HG02840 (cell line): Measurements from ENCODE around the gene PRR5.

Experiments
- ATAC-seq: cut with Tn5 transposase; IDR thresholded peaks from one replicate; pipeline ENCODE4 v1.9.1; 2021; ENCODE audit warnings: mild to moderate bottlenecking, moderate library complexity, moderate number of reproducible peaks; ENCODE audit not compliant: unreplicated experiment, low FRiP score

The PRR5 gene

DNA sequence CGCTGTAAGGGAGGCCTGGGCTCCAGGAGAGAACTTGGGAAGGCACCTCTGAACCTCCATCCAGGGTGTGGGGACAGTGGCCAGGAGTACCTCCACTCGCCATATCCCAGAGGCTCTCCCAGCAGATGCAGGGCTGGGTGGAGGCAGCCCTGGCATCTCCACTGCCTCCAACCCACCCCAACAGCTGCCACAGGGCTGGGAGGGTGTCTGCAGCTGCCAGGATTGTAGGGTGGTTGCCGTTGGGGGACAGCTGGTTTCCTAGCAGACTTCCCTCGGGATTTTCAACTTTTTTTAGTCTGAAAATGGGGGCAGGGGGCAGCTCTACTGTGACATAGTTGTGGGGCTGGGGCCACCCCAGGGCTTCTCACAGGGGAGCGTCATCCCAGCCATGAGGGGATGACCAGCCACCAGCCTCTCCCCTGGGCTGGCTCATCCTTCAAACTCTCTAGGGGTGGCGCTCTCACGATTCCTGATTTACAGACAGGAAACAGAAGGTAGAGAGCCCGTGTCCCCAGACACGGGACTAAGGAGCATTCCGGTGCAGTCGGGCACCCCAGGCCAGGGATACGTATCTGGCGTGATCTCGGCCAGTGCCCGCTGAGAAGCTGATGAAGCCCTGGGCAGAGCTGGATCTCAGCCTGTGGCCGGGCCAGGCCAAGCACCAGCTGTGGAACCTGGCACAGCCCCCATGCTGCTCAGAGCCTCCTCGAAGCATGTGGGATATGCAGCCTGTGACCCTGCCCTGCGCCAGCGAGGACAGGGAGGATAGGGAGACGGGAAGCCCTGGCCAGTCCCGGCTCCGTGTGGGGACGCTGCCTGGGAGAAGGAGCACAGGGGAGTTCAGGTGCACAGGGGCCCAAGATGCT lies 9.9 kb downstream of the PRR5 start:
- no peak for ATAC-seq

DNA sequence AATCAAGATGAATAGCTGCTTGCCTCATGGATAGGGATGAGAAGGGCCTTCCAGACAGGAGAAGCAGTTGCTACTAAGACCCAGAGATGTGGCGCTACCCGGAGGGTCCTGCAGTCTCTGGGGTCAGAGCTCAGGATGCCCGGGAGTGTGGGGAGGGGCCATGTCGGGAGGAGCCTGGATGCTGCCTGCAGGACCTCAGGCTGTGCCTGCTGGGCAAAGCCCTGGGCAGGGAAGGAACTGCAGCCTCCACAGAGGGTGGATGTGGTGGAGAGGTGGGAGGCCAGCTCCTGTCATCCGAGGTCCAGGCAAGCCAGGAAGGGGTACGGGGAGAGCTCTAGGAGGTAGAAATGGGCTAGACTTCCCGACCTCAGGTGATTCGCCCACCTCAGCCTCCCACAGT lies 11.0 kb downstream of the PRR5 start:
- no peak for ATAC-seq

GRCh38 chr22:44714703-44715350 lies 12.8 kb downstream of the PRR5 start:
- no peak for ATAC-seq

DNA sequence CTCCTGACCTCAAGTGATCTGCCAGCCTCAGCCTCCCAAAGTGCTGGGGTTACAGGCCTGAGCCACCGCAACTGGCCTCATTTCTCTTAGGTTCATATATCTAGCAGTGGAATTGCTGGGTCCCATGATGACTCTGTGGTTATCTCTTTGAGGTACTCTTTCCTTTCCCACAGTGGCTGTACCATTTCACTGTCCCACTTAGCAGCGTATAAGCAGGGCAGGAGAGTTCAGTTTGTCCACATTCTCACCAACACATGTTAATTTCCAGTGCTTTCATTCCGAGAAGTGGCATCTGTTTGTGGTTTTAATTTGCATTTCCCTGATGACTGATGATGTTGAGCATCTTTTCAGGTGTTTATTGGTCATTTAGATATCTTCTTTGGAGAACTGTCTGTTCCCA lies 16.4 kb downstream of the PRR5 start:
- ATAC-seq: no peak

GRCh38 chr22:44719586-44720368 lies 17.8 kb downstream of the PRR5 start:
- ATAC-seq: no peak

GRCh38 chr22:44721213-44721612 lies 19.2 kb downstream of the PRR5 start:
- no peak for ATAC-seq

GRCh38 chr22:44722611-44723010 lies 20.6 kb downstream of the PRR5 start:
- ATAC-seq: no peak

DNA sequence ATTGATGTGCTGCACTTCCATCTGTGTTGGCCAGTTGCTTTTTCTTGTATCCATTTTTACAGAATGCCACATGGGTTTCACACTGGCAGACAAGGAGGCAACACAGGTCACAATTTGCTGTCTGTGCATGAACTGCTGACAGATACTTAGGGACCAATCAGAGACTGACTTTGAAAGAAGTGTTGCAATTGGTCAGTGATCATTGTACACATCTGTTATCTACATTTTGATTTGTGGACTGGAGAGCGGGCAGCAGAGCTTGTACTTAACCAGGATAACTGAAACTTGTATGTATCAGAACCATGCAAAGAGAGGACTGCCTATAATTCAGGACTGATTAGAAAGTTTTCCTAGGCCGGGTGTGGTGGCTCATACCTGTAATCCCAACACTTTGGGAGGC lies 21.8 kb downstream of the PRR5 start:
- no peak for ATAC-seq

- no peak for ATAC-seq
Observed at GRCh38 chr22:44724416-44724815, 22.4 kb downstream of the PRR5 start.

DNA sequence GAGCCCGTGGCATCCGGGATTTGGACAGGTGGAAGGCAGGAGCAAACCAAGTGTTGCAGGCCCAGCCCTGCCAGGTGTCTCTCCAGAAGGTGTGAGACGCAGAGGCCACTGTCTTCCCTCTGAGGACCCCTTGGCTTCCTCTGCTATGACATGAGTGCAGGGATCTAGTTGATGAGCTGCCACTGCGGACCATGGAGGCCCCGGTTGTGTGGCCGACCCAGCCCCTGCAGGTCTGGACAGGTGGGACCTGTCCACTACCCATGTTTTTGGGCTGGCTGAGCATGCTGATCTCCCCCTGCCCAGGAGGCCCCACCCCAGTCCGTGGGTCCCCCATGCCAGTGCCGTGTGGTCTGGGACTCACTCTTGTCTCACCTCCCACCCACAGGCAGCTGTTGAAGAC lies 22.9 kb downstream of the PRR5 start:
- no peak for ATAC-seq

DNA sequence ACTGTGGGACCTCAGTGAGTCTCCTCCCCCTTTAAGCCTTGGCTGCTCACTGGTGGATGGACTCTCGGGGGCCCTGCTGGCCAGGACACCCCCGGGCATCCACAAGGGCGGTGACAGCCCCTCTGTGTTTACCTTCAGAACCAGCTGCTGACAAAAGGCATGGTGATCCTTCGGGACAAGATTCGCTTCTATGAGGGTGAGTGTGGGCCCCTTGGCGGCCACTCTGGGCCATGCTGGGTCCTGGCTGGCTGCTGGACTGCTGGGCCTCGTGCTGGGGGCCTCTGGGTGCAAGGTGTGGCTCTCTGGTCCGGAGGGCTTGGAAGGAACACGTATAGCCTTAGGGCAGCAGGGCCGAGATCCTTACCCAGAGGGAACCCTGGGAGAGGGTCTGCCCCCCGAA lies 24.4 kb downstream of the PRR5 start:
- no peak for ATAC-seq

GRCh38 chr22:44727148-44727547 lies 25.1 kb downstream of the PRR5 start:
- ATAC-seq: no peak

DNA sequence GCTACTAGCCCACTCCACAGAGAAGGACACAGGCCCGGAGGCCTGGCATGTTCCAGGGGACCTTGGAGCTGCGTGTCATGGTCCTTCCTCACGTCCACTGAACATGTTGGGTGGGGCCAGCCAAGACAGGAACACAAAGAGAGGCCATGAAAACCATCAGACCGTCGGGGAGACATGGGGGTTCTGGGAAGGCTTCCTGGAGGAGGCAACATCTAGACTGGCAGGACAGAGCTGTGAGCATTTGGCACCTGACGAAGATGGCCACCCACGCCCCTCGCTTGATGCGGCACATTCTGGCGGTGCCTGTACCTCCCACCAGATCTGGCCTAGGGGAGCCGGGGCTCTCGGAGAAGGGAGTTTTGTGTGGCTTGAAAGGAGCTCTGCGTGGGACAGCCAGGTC lies 25.7 kb downstream of the PRR5 start:
- no peak for ATAC-seq

DNA sequence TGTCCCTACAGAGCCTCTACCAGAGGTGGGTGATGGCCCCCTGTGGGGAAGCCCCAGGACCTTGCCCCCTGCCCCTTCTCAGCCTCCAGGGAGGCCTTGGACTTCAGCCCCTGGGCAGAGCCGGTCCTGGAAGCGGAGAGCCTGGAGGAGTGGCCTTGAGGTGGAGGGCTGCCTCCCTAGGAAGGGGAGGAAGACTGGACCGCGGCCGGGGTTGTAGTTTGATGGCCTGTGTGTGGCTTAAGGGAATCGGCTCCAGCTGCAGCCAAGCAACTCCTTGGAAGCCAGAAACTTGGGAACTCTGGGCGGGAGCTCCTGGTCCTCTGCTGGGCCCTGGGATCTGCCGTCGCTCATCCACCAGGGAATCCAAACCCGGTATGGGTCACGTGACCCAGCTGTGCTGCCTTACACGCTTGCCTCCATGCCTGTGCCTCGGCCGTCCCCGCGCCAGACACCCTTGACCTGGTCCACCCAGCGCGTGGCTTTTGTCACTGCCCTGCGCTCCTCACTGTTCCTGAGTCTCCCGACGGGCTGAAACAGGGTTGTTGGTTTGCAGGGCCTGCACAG lies 26.8 kb downstream of the PRR5 start:
- no peak for ATAC-seq

DNA sequence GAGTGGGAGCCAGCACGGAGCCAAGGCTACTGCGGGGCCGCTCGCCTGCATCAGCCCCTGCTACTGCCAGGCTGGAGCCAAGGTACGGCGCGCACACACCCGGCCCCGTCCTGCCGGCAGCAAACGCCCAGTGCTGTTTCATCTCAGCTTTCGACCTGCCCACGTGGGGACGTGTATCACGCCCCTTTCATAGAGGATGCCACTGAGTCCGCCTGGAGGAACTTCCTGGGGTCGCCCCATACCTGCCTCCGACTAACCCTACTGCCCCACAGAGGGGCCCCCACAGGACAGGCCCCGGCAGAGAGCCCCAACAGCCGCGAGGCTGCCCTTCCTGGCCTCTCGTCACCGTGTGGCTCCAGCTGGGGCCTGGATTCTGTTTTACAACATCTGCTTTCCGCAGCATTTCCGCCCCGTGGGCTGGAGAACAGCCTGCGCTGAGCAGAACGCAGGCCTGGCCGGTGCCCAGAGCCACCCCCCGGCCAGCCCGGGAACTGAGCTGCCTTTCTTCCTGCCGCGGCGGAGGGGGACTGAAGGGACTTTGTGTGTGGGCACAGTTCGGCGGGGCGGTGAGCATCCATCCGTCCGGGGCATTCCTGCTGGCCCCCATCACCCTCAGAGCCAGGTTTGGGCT lies 27.5 kb downstream of the PRR5 start:
- ATAC-seq: no peak

- no peak for ATAC-seq
Observed at GRCh38 chr22:44730022-44730393, 28.0 kb downstream of the PRR5 start.

GRCh38 chr22:44730490-44731356 lies 28.7 kb downstream of the PRR5 start:
- ATAC-seq: no peak

- ATAC-seq: no peak
Observed at GRCh38 chr22:44731357-44731970, 29.5 kb downstream of the PRR5 start.

DNA sequence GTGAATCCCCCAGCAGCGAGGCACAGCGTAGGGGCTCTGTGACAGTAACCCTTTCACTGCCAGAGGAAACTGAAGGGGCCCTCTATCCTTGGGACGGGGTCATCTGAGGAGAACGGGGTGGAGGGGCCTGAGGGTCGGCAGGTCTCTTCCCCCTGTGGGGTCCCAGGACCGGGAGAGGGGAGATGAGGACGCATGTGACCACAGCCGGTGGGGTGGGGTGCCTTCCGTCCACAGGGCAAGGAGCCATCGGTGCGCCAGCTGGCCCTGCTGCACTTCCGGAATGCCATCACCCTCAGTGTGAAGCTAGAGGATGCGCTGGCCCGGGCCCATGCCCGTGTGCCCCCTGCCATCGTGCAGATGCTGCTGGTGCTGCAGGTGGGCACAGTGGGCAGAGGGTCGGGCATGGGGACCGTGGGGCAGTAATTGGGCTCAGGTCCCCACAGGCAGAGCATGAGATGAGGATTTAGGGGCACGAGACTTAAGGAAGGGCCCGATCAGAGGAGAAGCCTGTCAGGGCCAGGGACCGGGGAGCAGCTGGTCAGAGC lies 30.1 kb downstream of the PRR5 start:
- ATAC-seq: no peak
